Neural cell (in vitro differentiated cells): ENCODE measurements around the gene PERCC1. TPM values are rescaled to one million over a fixed set of nuclear protein-coding genes. Genes with fewer than 3 reads are reported as not detected.

Experiments
- H2AFZ ChIP-seq: fragments of 200-600, 300-800 bp; sonication (generic), shearing (Covaris generic); 2 replicates; pipeline ENCODE4 v1.6.0; 2014; ENCODE audit warnings: low read depth, mild to moderate bottlenecking, antibody characterized with exemption, low read length, moderate library complexity
- H3F3A ChIP-seq: fragments of 200-600 bp; shearing (Covaris generic); 2 replicates; pipeline ENCODE4 v1.6.1; 2016; ENCODE audit warnings: mild to moderate bottlenecking, moderate library complexity, mixed read lengths, antibody characterized with exemption, low read length; ENCODE audit not compliant: insufficient read depth, poor library complexity, severe bottlenecking
- H3K27ac ChIP-seq: fragments of 200-600, 300-800 bp; sonication (generic), shearing (Covaris generic); 2 replicates; pipeline ENCODE4 v1.5.1; 2014; ENCODE audit warnings: mild to moderate bottlenecking, low read length, moderate library complexity
- H3K27me3 ChIP-seq: fragments of 300-800, 200-600 bp; sonication (generic), shearing (Covaris generic); 2 replicates; pipeline ENCODE4 v1.6.0; 2014; ENCODE audit warnings: mild to moderate bottlenecking, low read depth, low read length, moderate library complexity; ENCODE audit not compliant: insufficient read depth
- H3K36me3 ChIP-seq: fragments of 300-800, 200-600 bp; sonication (generic), shearing (Covaris generic); 2 replicates; pipeline ENCODE4 v1.5.1; 2014; ENCODE audit warnings: mild to moderate bottlenecking, antibody characterized with exemption, low read length, moderate library complexity; ENCODE audit not compliant: insufficient read depth
- H3K4me2 ChIP-seq: fragments of 300-800, 200-600 bp; sonication (generic), shearing (Covaris generic); 2 replicates; pipeline ENCODE4 v1.6.0; 2014; ENCODE audit warnings: mild to moderate bottlenecking, low read length
- H3K4me3 ChIP-seq: fragments of 300-800, 200-600 bp; sonication (generic), shearing (Covaris generic); 2 replicates; pipeline ENCODE4 v1.5.1; 2014; ENCODE audit warnings: mild to moderate bottlenecking, low read length, moderate library complexity
- H3K79me2 ChIP-seq: fragments of 200-600 bp; shearing (Covaris generic); replicated peaks from 2 replicates; pipeline ENCODE4 v1.6.0; 2014; ENCODE audit warnings: mild to moderate bottlenecking, low read length, moderate library complexity; ENCODE audit not compliant: insufficient read depth
- H3K9ac ChIP-seq: fragments of 300-800, 200-600 bp; sonication (generic), shearing (Covaris generic); 2 replicates; pipeline ENCODE4 v1.6.1; 2016; ENCODE audit warnings: mild to moderate bottlenecking, low read length, mixed read lengths
- H3K9me2 ChIP-seq: fragments of 200-600 bp; shearing (Covaris generic); 2 replicates; pipeline ENCODE4 v1.6.1; 2016; ENCODE audit warnings: mild to moderate bottlenecking, low read length, mixed read lengths; ENCODE audit not compliant: insufficient read depth
- H3K9me3 ChIP-seq: fragments of 200-600, 300-800 bp; sonication (generic), shearing (Covaris generic); 2 replicates; pipeline ENCODE4 v1.6.1; 2016; ENCODE audit warnings: mild to moderate bottlenecking, mixed run types, low read length, moderate library complexity, mixed read lengths
- H4K20me1 ChIP-seq: fragments of 200-600 bp; shearing (Covaris generic); 2 replicates; pipeline ENCODE4 v1.6.1; 2016; ENCODE audit warnings: mild to moderate bottlenecking, mixed run types; ENCODE audit not compliant: insufficient read depth
- EP300 ChIP-seq: fragments of 450-650 bp; conservative IDR thresholded peaks from 2 replicates; pipeline ENCODE4 v1.6.1; 2014; ENCODE audit warnings: antibody characterized with exemption, mild to moderate bottlenecking, moderate library complexity; ENCODE audit not compliant: poor library complexity, severe bottlenecking
- EZH2 ChIP-seq: fragments of 200-600, 300-800 bp; shearing (Covaris generic), sonication (generic); IDR thresholded peaks from 2 replicates; pipeline ENCODE4 v1.6.1; 2014; ENCODE audit warnings: antibody characterized with exemption, low read length, borderline replicate concordance, mild to moderate bottlenecking; ENCODE audit not compliant: insufficient read depth, poor library complexity, severe bottlenecking
- MXI1 ChIP-seq: fragments of 450-650 bp; conservative IDR thresholded peaks from 2 replicates; pipeline ENCODE4 v1.6.1; 2014; ENCODE audit warnings: antibody characterized with exemption, mild to moderate bottlenecking; ENCODE audit not compliant: poor library complexity, severe bottlenecking
- POLR2AphosphoS5 ChIP-seq: IDR thresholded peaks from 2 replicates; pipeline ENCODE4 v1.6.1; 2012
- RAD21 ChIP-seq: fragments of 450-650 bp; conservative IDR thresholded peaks from 2 replicates; pipeline ENCODE4 v1.6.1; 2014; ENCODE audit warnings: antibody characterized with exemption, mild to moderate bottlenecking, moderate library complexity
- SMC3 ChIP-seq: fragments of 450-650 bp; conservative IDR thresholded peaks from 2 replicates; pipeline ENCODE4 v1.6.1; 2014; ENCODE audit warnings: antibody characterized with exemption, mild to moderate bottlenecking, moderate library complexity; ENCODE audit not compliant: poor library complexity
- TAF1 ChIP-seq: IDR thresholded peaks from 2 replicates; pipeline ENCODE4 v1.6.1; 2012; ENCODE audit warnings: low read depth
- polyA plus RNA-seq: library from polyadenylated mRNA; depleted of rRNA; stranded (reverse); fragments of >200 nt; gene quantifications from 2 replicates; pipeline ENCODE4 v1.2.3, GENCODE V29; 2014
- TF ChIP-seq, protein P1 (sequence below): IDR thresholded peaks from 2 replicates; pipeline ENCODE4 v1.6.1; 2012; ENCODE audit warnings: borderline replicate concordance
- TF ChIP-seq, protein P2 (sequence below): fragments of 450-650 bp; IDR thresholded peaks from 2 replicates; pipeline ENCODE4 v1.5.1; 2014; ENCODE audit warnings: antibody characterized with exemption, mild to moderate bottlenecking, moderate library complexity; ENCODE audit not compliant: poor library complexity, severe bottlenecking

PERCC1 gene
- polyA plus RNA-seq, 1 donor from 2014 or later, result not detected

DNA sequence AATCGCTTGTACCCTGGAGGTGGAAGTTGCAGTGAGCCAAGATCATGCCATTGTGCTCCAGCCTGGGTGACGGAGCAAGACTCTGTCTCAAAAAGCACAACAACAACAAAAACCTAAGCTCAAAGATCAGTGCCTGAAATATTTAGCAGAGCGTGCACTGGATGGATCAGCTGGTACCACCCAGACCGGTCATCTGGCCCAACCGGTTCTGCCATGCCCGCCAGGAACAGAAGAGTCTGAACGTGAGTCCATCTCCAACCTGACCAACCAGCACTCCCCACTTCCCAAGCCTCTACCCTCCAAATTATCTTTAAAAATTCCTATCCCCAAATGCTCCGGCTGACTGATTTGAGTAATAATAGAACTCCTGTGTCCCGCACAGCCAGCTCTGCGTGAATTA lies 8.8 kb upstream of the PERCC1 start:
- Histone ChIP-seq H3K79me2 (peaks cover 21% of the 10 kb centered on the region), H3K4me3 (no peak overlapping the region), H4K20me1 (no peaks in the 10 kb centered on the region), H3F3A (no peaks in the 10 kb centered on the region), H3K9me2 (no peaks in the 10 kb centered on the region), H3K36me3 (no peaks in the 10 kb centered on the region), H3K9ac (no peak overlapping the region), H3K27me3 (no peaks in the 10 kb centered on the region), H3K4me2 (no peak overlapping the region), H3K27ac (no peak overlapping the region), H2AFZ (no peak overlapping the region), H3K9me3 (no peaks in the 10 kb centered on the region)
- TF ChIP-seq POLR2AphosphoS5 (no peak), EZH2 (no peak), TAF1 (no peak), MXI1 (no peak), RAD21 (no peak), EP300 (no peak), SMC3 (no peak)
- TF ChIP-seq, protein P1, sequence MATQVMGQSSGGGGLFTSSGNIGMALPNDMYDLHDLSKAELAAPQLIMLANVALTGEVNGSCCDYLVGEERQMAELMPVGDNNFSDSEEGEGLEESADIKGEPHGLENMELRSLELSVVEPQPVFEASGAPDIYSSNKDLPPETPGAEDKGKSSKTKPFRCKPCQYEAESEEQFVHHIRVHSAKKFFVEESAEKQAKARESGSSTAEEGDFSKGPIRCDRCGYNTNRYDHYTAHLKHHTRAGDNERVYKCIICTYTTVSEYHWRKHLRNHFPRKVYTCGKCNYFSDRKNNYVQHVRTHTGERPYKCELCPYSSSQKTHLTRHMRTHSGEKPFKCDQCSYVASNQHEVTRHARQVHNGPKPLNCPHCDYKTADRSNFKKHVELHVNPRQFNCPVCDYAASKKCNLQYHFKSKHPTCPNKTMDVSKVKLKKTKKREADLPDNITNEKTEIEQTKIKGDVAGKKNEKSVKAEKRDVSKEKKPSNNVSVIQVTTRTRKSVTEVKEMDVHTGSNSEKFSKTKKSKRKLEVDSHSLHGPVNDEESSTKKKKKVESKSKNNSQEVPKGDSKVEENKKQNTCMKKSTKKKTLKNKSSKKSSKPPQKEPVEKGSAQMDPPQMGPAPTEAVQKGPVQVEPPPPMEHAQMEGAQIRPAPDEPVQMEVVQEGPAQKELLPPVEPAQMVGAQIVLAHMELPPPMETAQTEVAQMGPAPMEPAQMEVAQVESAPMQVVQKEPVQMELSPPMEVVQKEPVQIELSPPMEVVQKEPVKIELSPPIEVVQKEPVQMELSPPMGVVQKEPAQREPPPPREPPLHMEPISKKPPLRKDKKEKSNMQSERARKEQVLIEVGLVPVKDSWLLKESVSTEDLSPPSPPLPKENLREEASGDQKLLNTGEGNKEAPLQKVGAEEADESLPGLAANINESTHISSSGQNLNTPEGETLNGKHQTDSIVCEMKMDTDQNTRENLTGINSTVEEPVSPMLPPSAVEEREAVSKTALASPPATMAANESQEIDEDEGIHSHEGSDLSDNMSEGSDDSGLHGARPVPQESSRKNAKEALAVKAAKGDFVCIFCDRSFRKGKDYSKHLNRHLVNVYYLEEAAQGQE, result no peak
- TF ChIP-seq, protein P2, sequence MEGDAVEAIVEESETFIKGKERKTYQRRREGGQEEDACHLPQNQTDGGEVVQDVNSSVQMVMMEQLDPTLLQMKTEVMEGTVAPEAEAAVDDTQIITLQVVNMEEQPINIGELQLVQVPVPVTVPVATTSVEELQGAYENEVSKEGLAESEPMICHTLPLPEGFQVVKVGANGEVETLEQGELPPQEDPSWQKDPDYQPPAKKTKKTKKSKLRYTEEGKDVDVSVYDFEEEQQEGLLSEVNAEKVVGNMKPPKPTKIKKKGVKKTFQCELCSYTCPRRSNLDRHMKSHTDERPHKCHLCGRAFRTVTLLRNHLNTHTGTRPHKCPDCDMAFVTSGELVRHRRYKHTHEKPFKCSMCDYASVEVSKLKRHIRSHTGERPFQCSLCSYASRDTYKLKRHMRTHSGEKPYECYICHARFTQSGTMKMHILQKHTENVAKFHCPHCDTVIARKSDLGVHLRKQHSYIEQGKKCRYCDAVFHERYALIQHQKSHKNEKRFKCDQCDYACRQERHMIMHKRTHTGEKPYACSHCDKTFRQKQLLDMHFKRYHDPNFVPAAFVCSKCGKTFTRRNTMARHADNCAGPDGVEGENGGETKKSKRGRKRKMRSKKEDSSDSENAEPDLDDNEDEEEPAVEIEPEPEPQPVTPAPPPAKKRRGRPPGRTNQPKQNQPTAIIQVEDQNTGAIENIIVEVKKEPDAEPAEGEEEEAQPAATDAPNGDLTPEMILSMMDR, result no peak

DNA sequence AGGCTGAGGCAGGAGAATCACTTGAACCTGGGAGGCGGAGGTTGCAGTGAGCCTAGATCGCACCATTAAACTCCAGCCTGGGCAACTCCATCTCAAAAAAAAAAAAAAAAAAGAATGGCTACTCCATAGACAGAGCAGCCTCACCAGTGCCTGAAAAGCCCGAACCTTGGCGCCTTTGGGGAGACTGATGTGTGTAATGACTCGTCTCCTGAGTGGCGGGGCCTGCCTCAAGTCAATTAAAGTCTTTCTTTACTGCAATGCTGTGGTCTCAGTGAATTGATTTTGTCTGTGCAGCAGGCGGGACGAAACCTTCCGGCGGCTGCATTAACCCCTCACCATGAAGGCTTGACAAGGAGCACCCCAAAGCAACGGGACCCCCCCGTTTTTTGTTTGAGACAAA lies 6.8 kb upstream of the PERCC1 start:
- H4K20me1 ChIP-seq, result no peaks in the 10 kb centered on the region
- no peak overlapping the region for H3K4me2 ChIP-seq
- H2AFZ ChIP-seq, result no peak overlapping the region
- no peaks in the 10 kb centered on the region for H3K36me3 ChIP-seq
- TF ChIP-seq, protein P2, result no peak
- TF ChIP-seq POLR2AphosphoS5 (no peak), TAF1 (no peak), RAD21 (no peak), MXI1 (no peak), EZH2 (no peak), EP300 (no peak)
- TF ChIP-seq, protein P1, result no peak
- no peaks in the 10 kb centered on the region for H3K27me3 ChIP-seq
- H3K9me2 ChIP-seq, result no peaks in the 10 kb centered on the region
- H3F3A ChIP-seq, result no peaks in the 10 kb centered on the region
- no peak overlapping the region for H3K27ac ChIP-seq
- H3K9ac ChIP-seq, result no peak overlapping the region
- no peak overlapping the region for H3K4me3 ChIP-seq
- H3K79me2 ChIP-seq, result peaks cover 12% of the 10 kb centered on the region
- H3K9me3 ChIP-seq, result no peaks in the 10 kb centered on the region
